ENCODE measurements around the gene RMND1.
A peak's percentile ranks its signal among the peaks of the same experiment; 100 is the strongest.

Gene RMND1

GRCh38 chr6:151414641-151415260 is 37.2 kb downstream of the RMND1 start:
- no peak for DNase-seq

DNA sequence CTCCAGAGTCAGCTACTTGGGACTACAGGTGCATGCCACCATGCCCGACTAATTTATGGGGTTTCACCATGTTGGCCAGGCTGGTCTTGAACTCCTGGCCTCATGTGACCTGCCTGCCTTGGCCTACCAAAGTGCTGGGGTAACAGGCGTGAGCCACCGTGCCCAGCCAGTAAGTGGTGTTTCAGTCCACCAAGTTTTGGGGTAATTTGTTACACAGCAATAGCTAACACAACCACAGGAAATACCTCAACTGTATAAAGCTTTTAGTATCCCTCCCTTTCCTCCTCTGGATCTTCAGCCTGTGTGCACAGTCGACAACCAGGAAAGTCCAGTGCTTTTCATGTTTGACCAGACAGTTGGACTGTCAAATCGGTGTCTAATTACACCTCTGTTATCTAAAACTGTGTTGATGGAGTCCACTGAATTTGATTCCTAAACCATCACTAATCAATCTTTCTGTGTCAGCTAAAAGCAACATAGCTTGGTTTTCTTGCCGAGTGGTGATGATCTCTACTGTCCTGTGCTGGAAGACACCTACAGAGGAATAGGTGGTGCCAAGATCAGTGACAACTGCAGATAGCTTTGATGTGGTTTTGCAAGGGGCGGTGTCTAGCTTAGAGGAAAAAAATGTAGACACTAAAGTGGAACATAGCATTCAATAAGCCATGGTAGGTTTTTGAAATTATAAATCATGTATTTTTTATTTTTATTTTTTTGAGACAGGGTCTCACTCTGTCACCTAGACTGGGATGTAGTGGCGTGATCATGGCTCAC is 38.4 kb downstream of the RMND1 start:
- DNase-seq, result peak; percentile 59

DNA sequence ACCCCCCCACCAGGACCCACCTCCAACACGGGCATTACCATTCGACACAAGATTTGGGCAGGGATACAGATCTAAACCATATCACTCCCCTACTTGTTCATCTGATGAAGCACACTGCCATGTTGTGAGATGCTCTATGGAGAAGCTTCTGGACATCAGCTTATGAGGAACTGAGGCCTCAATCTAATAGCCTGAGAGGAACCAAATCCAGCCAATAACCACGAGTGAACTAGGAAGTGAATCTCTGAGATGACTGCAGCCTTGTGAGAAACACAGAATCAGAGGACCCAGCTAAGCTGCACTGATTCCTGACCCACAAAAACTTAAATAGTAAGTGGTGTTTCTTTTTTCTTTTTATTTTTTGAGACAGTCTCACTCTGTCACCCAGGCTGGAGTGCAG is 39.0 kb downstream of the RMND1 start:
- no peak for DNase-seq

DNA sequence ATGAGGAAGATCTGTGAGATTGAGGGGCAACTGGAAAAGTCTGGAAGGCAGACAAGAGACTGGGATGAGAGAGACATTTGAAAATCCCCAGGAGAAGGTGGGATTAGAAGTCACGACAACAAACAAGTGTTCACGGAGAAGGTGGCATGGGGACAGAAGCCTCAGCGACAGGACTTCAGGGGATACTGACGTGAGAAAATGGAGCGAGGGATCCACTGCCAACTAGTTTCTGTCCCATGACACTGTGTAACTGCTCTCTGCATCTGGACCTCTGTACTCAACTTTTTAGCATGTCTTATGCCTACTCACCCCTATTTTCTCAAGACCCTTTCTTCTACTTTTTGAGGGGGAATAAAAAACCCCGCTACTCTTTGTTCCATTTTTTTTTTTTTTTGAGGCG is 42.2 kb downstream of the RMND1 start:
- no peak for DNase-seq

DNA sequence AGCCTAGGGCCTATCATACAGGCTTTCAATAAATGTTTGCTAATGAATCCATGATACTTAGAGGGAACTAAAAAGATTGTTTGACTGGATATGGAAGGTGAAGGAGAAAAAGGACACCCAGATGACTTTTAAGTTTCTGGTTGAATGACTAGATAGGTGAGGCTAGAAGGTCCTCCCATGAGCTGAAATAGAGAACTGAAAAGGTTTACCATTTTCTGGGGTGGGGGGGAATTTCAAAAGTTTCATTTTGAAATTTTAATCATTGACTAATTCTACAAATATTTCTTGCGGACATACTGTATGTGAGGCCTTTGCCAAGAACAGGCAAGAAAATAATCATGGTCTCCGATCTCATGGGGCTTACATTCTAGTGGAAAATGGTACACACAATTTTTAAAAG is 42.7 kb downstream of the RMND1 start:
- no peak for DNase-seq

GRCh38 chr6:151408858-151409257 is 43.1 kb downstream of the RMND1 start:
- no peak for DNase-seq

GRCh38 chr6:151403919-151404308 is 48.0 kb downstream of the RMND1 start:
- DNase-seq, result no peak

GRCh38 chr6:151402228-151402627 is 49.7 kb downstream of the RMND1 start:
- no peak for DNase-seq

- no peak for DNase-seq
Measured at GRCh38 chr6:151400473-151400872, 51.5 kb downstream of the RMND1 start.

DNA sequence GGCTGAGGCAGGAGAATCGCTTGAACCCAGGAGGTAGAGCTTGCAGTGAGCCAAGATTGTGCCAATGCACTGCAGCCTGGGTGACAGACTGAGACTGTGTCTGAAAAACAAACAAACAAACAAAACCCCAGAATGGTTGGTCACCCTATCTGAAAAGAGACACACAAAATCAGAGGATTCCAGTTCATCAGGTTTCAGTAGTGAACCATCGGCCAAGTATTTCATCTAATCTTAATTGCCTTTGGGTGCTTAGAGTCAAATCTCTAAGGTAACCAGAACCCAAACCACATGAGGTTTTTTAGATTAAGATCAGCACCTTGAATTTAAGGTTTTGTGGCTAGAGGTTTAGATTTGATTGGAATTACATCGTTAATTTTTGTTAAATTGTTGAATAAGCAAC is 52.2 kb downstream of the RMND1 start:
- DNase-seq, result no peak

DNA sequence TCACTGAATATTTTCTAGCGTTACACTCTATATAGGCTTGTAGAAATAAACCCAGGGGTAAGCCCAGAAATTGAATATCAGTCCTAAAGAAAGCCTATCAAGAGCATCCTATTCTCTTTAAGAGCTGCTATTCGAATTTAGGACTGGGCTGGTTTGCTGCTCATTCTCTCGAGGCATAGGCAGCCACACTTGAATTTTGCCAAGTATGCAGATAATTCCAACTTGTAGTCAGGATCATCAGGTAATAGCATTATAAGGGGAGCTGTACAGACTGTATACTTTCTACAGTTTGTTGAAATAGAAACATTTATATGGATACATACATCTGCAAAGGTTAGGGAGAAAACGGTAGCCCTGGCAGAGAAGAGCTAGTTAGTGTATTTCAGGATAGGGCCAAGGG is 58.5 kb downstream of the RMND1 start:
- DNase-seq, result no peak

DNA sequence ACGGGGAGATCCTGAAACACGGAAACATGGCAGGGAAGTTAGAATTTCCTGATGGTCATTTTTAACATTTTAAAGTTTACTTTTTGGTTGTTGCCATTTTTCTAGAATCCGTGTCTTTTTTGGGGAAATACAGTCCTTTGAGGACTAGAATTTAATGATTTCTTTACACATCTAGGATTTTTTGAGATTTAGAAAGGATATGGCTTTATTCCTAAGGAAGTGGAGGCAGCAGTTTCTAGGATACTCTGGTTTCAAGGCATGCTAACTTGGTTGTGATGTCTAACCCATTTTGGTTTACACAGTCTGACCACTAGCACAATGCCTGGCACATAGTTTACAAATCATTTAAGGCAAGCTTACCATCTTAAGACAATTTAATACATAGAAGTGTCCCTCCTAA is 59.5 kb downstream of the RMND1 start:
- DNase-seq, result no peak

DNA sequence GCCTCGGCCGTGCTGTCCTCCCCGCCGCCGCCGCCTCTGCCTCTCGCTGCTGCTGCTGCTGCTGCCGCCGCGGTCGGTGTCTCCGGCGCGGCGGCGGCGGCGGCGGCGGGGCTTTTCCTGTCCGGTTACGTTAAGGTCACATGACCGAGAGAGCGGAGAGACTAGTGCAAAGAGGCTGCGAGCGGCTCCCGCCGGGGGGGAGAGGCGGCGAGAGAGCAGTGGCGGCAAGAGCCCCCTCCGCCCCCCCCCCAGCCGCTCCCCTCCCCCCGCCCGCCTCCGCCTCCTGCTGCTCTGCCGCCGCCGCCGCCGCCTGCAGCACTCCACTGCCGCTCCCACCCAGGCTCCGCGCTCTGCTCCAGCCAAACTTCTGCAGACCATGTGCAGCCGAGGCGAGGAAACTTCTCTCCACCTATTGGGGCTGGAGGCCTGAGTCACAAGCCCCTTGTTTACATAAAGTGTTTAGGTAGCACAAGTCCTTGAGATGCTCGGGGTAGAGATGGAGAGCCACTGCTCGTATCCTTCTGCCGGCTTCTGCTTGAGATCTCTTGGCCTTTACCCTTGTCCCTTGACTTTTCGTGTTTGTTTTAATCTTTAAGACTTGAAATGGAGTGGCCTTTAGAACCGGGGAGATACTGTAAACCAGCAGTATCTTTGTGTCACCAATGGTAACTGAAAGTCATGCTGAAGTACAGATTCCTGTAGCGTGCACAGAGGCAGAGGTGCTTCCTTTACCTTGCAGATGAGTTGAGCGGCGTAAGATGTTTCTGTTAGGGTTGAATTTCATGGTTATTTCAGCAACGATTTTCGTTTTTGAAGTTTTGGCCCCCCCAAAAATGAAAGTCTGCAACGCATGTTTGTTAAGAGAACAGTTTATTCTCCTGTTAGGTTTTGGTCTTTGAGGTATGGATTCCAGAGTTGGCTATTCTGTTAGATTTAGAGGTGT is 60.2 kb downstream of the RMND1 start, which contains the start of gene ZBTB2:
Gene ZBTB2 (minus strand): TSS at position 89 of the 943 bp plus-strand sequence. CDS start 17,922 bp downstream, outside the sequence.
- DNase-seq, result peak; percentile 61

- peak; percentile 81 for DNase-seq
Measured at GRCh38 chr6:151390851-151391470, 61.0 kb downstream of the RMND1 start.

- DNase-seq, result peak; percentile 98
Measured at GRCh38 chr6:151390276-151390850, 61.6 kb downstream of the RMND1 start.

DNA sequence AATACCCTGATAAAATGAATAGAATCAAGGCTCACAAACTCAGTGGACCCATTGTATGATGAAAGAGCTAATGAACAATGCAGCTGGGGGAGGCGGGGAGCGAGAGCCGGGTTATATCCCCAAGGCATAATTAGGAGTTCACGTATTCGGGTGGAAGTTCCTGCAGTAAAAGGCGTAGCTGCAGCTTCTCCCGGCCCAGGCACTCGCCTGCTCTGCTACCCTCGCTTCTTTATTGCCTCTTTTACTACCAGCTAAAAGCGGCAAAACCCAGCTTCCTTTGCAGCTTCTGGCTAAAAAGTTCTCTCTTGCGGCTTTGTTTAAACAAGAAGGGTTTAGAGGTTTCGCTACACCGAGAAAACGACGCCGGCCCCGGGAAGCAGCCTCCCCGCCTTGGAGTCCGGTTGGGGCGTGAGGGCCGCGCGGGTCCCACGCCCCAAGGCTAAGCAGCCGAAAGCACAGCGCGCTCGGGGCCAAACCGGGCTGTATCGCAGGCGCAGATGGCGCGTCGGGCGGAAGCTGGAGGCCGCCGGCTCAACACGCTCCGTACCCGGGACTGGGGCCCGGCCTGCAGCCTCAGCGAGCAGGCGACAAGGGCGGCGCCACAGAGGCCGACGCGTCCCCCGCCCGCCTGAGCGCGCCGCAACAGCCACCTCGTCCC is 62.2 kb downstream of the RMND1 start:
- no peak for DNase-seq

- DNase-seq, result no peak
Measured at GRCh38 chr6:151388997-151389617, 62.8 kb downstream of the RMND1 start.

DNA sequence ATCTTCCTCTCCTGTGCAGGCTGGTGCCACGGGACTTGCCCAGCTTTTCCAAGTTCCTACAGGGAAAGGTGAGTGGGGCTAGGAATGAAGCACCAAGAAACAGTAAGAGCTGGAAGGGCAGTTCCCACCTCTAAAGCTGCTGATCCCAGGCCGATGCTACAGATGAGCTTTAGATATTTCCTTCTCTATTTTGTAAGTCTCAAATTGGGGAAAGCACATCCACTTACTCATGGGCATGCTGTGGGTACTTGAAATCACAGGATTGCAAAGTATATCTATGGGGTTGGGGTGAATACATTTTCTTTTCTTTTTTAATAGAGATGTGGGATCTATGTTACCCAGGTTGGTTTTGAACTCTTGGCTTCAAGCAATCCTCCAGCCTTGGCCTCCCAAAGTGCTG is 63.7 kb downstream of the RMND1 start:
- DNase-seq, result no peak

GRCh38 chr6:151387175-151387970 is 64.6 kb downstream of the RMND1 start:
- no peak for DNase-seq

GRCh38 chr6:151385177-151385576 is 66.7 kb downstream of the RMND1 start:
- DNase-seq, result no peak

DNA sequence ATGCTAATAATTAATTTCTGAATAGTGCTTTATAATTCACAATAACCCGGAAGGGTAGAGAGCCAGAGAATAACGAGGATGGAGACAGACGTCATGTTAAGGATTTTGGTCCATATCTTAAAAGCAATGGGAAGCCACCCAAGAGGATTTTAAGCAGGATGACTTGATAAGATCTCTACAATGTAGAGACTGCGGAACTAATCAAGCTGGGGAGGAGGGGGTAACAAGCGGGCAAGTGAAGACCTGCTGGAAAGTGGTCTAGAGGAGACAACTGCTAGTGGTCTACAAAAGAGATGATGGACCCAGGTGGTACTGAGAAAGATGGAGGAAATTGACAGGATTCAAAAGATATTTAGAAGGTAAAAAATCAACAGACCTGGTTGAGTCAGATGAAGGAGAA is 67.8 kb downstream of the RMND1 start:
- no peak for DNase-seq
